MM.1S (cell line): ENCODE data around the gene MOGAT3.

Source experiments
- CTCF ChIP-seq: fragments of 300-600 bp; sonication (generic); IDR thresholded peaks from 2 replicates; pipeline ENCODE4 v1.5.1; 2016; ENCODE audit warnings: antibody characterized with exemption, low read length, mixed read lengths
- EZH2 ChIP-seq: fragments of 300-600 bp; sonication (generic); optimal IDR thresholded peaks from 2 replicates; pipeline ENCODE3; 2017; ENCODE audit warnings: low read depth, mild to moderate bottlenecking, antibody characterized with exemption, low read length, mixed read lengths

DNA sequence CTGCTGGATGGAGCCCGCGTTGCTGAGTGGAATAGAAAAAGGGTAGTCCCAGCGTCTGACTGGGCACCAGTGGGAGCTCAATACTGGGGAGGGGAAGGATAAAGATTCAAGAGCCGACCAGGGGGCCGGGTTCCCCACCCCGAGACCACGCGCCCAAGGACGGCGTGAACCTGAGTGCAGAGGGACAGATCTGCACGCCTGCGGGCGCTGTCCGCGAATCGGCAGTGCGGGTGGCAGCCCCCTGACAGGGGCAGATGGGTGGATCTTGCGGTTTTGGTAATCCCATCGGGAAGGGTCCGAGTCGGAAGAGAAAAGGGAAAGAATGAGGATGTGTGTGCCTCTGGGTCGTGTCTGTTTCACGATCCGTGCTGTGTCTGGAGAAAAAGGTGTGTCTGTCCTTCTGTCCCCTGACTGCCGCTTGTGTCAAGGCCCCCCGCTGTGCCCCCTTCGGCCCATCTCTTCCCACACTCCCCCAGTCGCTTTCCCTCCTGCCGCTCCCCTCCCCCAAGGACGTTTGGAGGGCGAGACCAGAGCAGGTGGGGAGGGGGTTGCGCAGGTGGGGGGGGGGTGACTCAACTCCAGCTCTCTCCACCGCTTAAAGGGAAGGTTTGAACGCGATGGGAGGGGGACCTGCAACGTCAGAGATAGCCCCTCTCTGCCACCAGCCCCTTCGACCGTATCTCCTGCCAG, 34.7 kb downstream of the MOGAT3 start:
- TF ChIP-seq CTCF = no peak
- no peak for TF ChIP-seq EZH2
